Sigmoid colon (tissue), 4 donors: ENCODE measurements around the gene LASP1.
"Not testable (repeated sequence)": the region's sequence is repeated elsewhere in the genome, so short reads cannot be mapped to it uniquely, and the experiment has no call there.

Source experiments
- CTCF ChIP-seq, 4 experiments: fragments of 450-650 bp in 3 of 4; fragments of 200-600 bp in 1 of 4; IDR thresholded peaks; one replicate each; pipeline ENCODE4 v1.5.1; 2016 to 2019; ENCODE audit warnings: antibody characterized with exemption in 4 of 4, mild to moderate bottlenecking in 3 of 4, moderate library complexity in 2 of 4
- POLR2AphosphoS5 ChIP-seq, 4 donors: sonication (generic); formaldehyde crosslinking; IDR thresholded peaks; one replicate each; pipeline ENCODE4 v1.6.1; 2017; ENCODE audit warnings: antibody characterized with exemption in 4 of 4

- not testable (repeated sequence) for TF ChIP-seq CTCF, POLR2AphosphoS5 (IDR thresholded peaks at IDR 0.05)
Measured at GRCh38 chr17:38933962-38934361, 64.1 kb downstream of the LASP1 start.
